Measurements from ENCODE around the gene DNAJC1.
"Not testable (repeated sequence)": the region's sequence is repeated elsewhere in the genome, so short reads cannot be mapped to it uniquely, and the experiment has no call there.

Gene DNAJC1

GRCh38 chr10:22043327-22043633, 39.8 kb upstream of the DNAJC1 start:
- no peaks in the 10 kb centered on the region for H3K79me2 ChIP-seq (ENCODE audit: insufficient read depth, low read length)
- no peak overlapping the region for H2AFZ ChIP-seq (ENCODE audit: low read depth, low read length, severe bottlenecking)
- H3K9me3 ChIP-seq (ENCODE audit: insufficient read depth, low read length): no peaks in the 10 kb centered on the region
- H4K20me1 ChIP-seq (ENCODE audit: low read depth, low read length): no peaks in the 10 kb centered on the region
- no peak overlapping the region for H3K4me3 ChIP-seq (ENCODE audit: insufficient read depth, low read length, poor library complexity, severe bottlenecking)
- TF ChIP-seq EZH2phosphoT487 (conservative IDR thresholded peaks at IDR 0.05; ENCODE audit: low read length): no peak
- H3K36me3 ChIP-seq (ENCODE audit: low read length): no peaks in the 10 kb centered on the region
- H3K9me2 ChIP-seq (replicated peaks; ENCODE audit: insufficient read depth, low read length): no peaks in the 10 kb centered on the region
- no peaks in the 10 kb centered on the region for H3K27me3 ChIP-seq (ENCODE audit: low read length)
- no peak overlapping the region for H3K27ac ChIP-seq (ENCODE audit: low read depth, low read length)
- H3F3A ChIP-seq (ENCODE audit: insufficient read depth): no peaks in the 10 kb centered on the region
- H3K9ac ChIP-seq (ENCODE audit: low read length): no peak overlapping the region
- no peak overlapping the region for H3K4me2 ChIP-seq (ENCODE audit: low read depth, low read length, poor library complexity, severe bottlenecking)

DNA sequence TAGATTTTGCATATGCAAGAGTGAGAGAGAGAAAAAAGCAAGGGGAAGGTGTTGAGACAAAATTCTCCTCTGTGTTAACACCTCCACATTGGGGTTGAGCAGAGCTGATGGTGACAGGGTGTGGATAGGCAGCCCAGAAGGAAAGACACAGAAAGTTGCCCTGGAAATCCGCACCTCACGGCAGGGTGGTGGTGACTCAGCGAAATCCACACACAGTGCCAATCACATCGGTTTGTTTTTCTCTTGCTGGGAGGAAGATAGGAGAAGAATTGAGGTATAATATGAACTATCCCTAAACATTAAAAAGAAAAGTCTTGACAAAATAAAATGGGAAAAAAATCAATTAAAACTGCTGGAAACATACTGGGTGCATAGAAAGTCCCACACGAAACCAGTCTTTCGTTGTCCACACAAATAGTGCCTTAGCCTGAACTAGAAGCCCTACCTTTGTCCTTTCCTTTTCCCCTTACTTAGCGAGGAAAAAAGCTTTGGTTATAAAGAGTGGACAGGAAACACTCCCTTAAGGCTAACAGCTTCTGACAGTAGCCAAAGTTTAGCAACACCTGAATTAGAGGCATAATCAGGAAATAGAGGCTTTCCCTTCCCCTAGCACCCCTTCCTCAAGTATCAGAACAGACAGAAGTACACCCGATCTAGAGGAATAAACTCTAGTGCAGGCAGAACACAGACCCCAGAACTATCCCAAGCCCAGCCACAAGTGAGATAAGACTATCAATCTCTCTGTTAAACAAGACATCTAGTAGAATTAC, 39.2 kb upstream of the DNAJC1 start:
- H4K20me1 ChIP-seq (ENCODE audit: low read depth, low read length): no peaks in the 10 kb centered on the region
- H3K4me3 ChIP-seq (ENCODE audit: insufficient read depth, low read length, poor library complexity, severe bottlenecking): no peak overlapping the region
- no peak overlapping the region for H2AFZ ChIP-seq (ENCODE audit: low read depth, low read length, severe bottlenecking)
- TF ChIP-seq EZH2phosphoT487 (conservative IDR thresholded peaks at IDR 0.05; ENCODE audit: low read length) (no peak), CTCF (IDR thresholded peaks at IDR 0.05; ENCODE audit: insufficient read depth, low read length, poor library complexity, severe bottlenecking) (no peak)
- no peak overlapping the region for H3K4me2 ChIP-seq (ENCODE audit: low read depth, low read length, poor library complexity, severe bottlenecking)
- no peaks in the 10 kb centered on the region for H3K27me3 ChIP-seq (ENCODE audit: low read length)
- no peak overlapping the region for H3K27ac ChIP-seq (ENCODE audit: low read depth, low read length)
- no peak overlapping the region for H3K9ac ChIP-seq (ENCODE audit: low read length)
- no peaks in the 10 kb centered on the region for H3K9me2 ChIP-seq (replicated peaks; ENCODE audit: insufficient read depth, low read length)
- no peaks in the 10 kb centered on the region for H3K36me3 ChIP-seq (ENCODE audit: low read length)
- no peaks in the 10 kb centered on the region for H3K79me2 ChIP-seq (ENCODE audit: insufficient read depth, low read length)
- no peaks in the 10 kb centered on the region for H3F3A ChIP-seq (ENCODE audit: insufficient read depth)
- H3K9me3 ChIP-seq (ENCODE audit: insufficient read depth, low read length): no peaks in the 10 kb centered on the region

DNA sequence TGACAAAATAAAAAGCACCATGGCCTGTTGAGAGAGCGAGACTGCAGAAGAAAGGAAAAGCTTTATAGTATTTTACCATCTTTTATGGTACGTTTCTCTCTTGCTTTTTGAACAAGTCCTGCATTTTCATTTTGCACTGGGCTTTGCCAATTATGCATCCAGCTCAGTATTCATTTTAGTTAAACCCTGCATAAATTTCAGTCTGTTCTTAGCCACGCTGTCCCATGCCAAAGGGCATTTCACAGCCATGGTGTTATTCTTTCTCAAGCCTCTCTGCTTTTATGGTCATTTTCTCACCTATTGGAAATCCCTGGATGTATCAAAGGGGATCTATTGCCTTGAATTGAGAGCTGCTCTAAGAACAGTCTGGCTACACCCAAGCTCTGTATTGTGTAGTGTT, 30.8 kb upstream of the DNAJC1 start:
- Histone ChIP-seq H3K9me2 (replicated peaks; ENCODE audit: insufficient read depth, low read length) (no peaks in the 10 kb centered on the region), H4K20me1 (ENCODE audit: low read depth, low read length) (no peaks in the 10 kb centered on the region), H3K36me3 (ENCODE audit: low read length) (no peaks in the 10 kb centered on the region), H3F3A (ENCODE audit: insufficient read depth) (no peaks in the 10 kb centered on the region), H3K9me3 (ENCODE audit: insufficient read depth, low read length) (no peaks in the 10 kb centered on the region), H3K27ac (ENCODE audit: low read depth, low read length) (no peak overlapping the region), H3K4me2 (ENCODE audit: low read depth, low read length, poor library complexity, severe bottlenecking) (no peak overlapping the region), H3K9ac (ENCODE audit: low read length) (no peak overlapping the region), H3K4me3 (ENCODE audit: insufficient read depth, low read length, poor library complexity, severe bottlenecking) (no peak overlapping the region), H2AFZ (ENCODE audit: low read depth, low read length, severe bottlenecking) (no peak overlapping the region), H3K79me2 (ENCODE audit: insufficient read depth, low read length) (no peaks in the 10 kb centered on the region), H3K27me3 (ENCODE audit: low read length) (no peaks in the 10 kb centered on the region)
- TF ChIP-seq CTCF (IDR thresholded peaks at IDR 0.05; ENCODE audit: insufficient read depth, low read length, poor library complexity, severe bottlenecking): no peak
- TF ChIP-seq EZH2phosphoT487 (conservative IDR thresholded peaks at IDR 0.05; ENCODE audit: low read length): no peak

GRCh38 chr10:22032268-22032667, 28.7 kb upstream of the DNAJC1 start:
- not testable (repeated sequence) for H3K79me2 ChIP-seq (ENCODE audit: insufficient read depth, low read length); H3K9me2 ChIP-seq (replicated peaks; ENCODE audit: insufficient read depth, low read length); H3F3A ChIP-seq (ENCODE audit: insufficient read depth); H3K27ac ChIP-seq (ENCODE audit: low read depth, low read length); H3K4me3 ChIP-seq (ENCODE audit: insufficient read depth, low read length, poor library complexity, severe bottlenecking); H3K4me2 ChIP-seq (ENCODE audit: low read depth, low read length, poor library complexity, severe bottlenecking); H2AFZ ChIP-seq (ENCODE audit: low read depth, low read length, severe bottlenecking); H3K9ac ChIP-seq (ENCODE audit: low read length); H3K9me3 ChIP-seq (ENCODE audit: insufficient read depth, low read length); H3K36me3 ChIP-seq (ENCODE audit: low read length); H4K20me1 ChIP-seq (ENCODE audit: low read depth, low read length); H3K27me3 ChIP-seq (ENCODE audit: low read length)
